ENCODE results near the gene FRAT2.

DNA sequence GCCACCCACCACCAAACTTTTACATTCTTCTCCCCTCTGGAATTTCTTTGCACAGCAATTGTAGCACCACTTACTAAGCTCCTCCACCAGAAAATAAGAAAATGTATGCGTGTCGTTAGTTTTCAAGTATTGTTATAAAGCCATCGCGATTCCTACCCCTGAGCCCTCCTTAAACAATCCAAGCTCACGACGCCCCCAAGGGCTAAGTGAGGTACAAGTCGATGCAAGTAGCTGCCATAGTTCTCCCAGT, 1.3 kb downstream of the FRAT2 start:
- TF ChIP-seq, protein P1, sequence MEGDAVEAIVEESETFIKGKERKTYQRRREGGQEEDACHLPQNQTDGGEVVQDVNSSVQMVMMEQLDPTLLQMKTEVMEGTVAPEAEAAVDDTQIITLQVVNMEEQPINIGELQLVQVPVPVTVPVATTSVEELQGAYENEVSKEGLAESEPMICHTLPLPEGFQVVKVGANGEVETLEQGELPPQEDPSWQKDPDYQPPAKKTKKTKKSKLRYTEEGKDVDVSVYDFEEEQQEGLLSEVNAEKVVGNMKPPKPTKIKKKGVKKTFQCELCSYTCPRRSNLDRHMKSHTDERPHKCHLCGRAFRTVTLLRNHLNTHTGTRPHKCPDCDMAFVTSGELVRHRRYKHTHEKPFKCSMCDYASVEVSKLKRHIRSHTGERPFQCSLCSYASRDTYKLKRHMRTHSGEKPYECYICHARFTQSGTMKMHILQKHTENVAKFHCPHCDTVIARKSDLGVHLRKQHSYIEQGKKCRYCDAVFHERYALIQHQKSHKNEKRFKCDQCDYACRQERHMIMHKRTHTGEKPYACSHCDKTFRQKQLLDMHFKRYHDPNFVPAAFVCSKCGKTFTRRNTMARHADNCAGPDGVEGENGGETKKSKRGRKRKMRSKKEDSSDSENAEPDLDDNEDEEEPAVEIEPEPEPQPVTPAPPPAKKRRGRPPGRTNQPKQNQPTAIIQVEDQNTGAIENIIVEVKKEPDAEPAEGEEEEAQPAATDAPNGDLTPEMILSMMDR (IDR thresholded peaks at IDR 0.05; ENCODE audit: low read depth, low read length) = peak; percentile 22
- no peak for TF ChIP-seq POLR2A (IDR thresholded peaks at IDR 0.05; ENCODE audit: extremely low read depth, insufficient read length)
- TF ChIP-seq, protein P2, sequence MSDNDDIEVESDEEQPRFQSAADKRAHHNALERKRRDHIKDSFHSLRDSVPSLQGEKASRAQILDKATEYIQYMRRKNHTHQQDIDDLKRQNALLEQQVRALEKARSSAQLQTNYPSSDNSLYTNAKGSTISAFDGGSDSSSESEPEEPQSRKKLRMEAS (IDR thresholded peaks at IDR 0.05; ENCODE audit: low read depth, low read length) = peak; percentile 27; the same call in 1 of the 2 replicates
